ENCODE data around the gene DMBX1.

- TF ChIP-seq CTCF (IDR thresholded peaks at IDR 0.05 in 8 of 11, conservative IDR thresholded peaks at IDR 0.05 in 3 of 11) (no peak), POLR2A (IDR thresholded peaks at IDR 0.05) (no peak), POLR2AphosphoS5 (IDR thresholded peaks at IDR 0.05) (no peak)
Observed at GRCh38 chr1:46510341-46510997, 20.8 kb downstream of the DMBX1 start.
